HCT116 (cell line): ENCODE measurements around the gene MLLT11.

Experiments used
- ZNF274 ChIP-seq: fragments of 200-500 bp; sonication (Bioruptor generic); IDR thresholded peaks from 2 replicates; pipeline ENCODE4 v1.6.1; 2014; ENCODE audit warnings: mild to moderate bottlenecking, low read depth, low read length, inconsistent platforms
- TF ChIP-seq, protein P1 (sequence below): IDR thresholded peaks from 2 replicates; pipeline ENCODE4 v1.6.1; 2012

DNA sequence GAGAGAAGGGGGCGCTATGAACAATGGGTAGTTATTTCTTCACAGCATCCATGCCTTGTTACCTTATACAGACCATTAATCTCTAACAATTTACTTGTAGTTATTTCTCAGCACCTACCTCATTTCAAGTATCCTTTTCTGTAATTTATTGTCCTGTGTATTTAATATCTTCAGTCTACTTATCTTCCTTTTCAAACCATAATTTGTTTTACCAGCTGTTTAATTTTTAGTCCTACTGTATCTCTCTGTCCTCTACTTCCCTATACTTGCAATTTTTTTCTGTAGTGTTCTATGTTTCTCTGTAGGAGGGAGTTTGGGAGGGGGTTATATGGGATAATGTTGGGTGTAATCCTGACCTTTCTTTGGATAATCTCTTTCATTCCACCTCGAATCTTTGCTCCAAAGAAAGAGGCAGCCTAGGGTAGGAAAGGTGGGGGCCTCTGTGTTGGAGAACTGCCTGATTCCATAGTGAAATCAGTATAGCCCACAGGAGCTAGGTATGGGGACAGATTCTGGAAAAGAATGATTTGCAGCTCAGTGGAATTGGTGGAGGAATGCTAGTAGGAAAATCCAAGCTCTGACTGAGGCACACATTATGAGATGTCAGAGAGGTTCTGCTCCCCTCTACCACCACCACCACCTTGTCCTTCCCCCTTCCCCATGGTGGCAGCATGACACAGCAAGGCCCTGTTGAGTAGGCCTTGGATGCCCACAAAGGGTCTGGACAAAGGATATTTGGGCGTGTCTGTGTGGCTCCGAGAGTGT is 642 bp downstream of the MLLT11 start:
- TF ChIP-seq, protein P1, sequence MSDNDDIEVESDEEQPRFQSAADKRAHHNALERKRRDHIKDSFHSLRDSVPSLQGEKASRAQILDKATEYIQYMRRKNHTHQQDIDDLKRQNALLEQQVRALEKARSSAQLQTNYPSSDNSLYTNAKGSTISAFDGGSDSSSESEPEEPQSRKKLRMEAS, result no peak
- TF ChIP-seq ZNF274, result no peak
